Activated T-helper 17 cell treated with anti-CD3 and anti-CD28 coated beads, Interleukin-2, amount 50 U/mL, for 72 hours (primary cell): ENCODE data around the gene ZNF208. TPM values are rescaled to one million over a fixed set of nuclear protein-coding genes. Genes with fewer than 3 reads are reported as not detected.
"Not testable (repeated sequence)": the region's sequence is repeated elsewhere in the genome, so short reads cannot be mapped to it uniquely, and the experiment has no call there.

Experiments used
- ATAC-seq: fragments of 150-1000 bp; cut with Tn5 transposase; replicated peaks from 2 replicates; pipeline ENCODE4 v1.10.0; 2021; ENCODE audit warnings: mild to moderate bottlenecking, moderate library complexity
- H3K27ac Mint-ChIP-seq: one replicate; pipeline ENCODE4 v1.8.0; 2022; ENCODE audit warnings: mixed read lengths
- H3K27me3 Mint-ChIP-seq: one replicate; pipeline ENCODE4 v1.8.0; 2022; ENCODE audit warnings: mixed read lengths
- H3K36me3 Mint-ChIP-seq: one replicate; pipeline ENCODE4 v1.8.0; 2022; ENCODE audit warnings: low read depth, mild to moderate bottlenecking, mixed read lengths
- H3K4me1 Mint-ChIP-seq: one replicate; pipeline ENCODE4 v1.8.0; 2022; ENCODE audit warnings: mixed read lengths
- H3K4me3 Mint-ChIP-seq: one replicate; pipeline ENCODE4 v1.8.0; 2022; ENCODE audit warnings: mild to moderate bottlenecking, mixed read lengths
- H3K9me3 Mint-ChIP-seq: one replicate; pipeline ENCODE4 v1.8.0; 2022; ENCODE audit warnings: mixed read lengths
- total RNA-seq, 2 donors: library from RNA; stranded (reverse); gene quantifications; one replicate each; pipeline ENCODE4 v1.2.3, GENCODE V29; 2022

The ZNF208 gene
- total RNA-seq, 2 donors from 2014 or later, result 3.3 to 13.8 TPM

GRCh38 chr19:21908066-21908465, 102.7 kb downstream of the ZNF208 start:
- no peaks in the 10 kb centered on the region for H3K36me3 Mint-ChIP-seq
- ATAC-seq, result no peak
- no peak overlapping the region for H3K4me3 Mint-ChIP-seq
- peaks cover 31% of the 10 kb centered on the region for H3K9me3 Mint-ChIP-seq
- no peak overlapping the region for H3K27ac Mint-ChIP-seq
- H3K27me3 Mint-ChIP-seq, result peaks cover 4% of the 10 kb centered on the region
- no peaks in the 10 kb centered on the region for H3K4me1 Mint-ChIP-seq

- no peak for ATAC-seq
- Mint-ChIP-seq H3K9me3 (peaks cover 31% of the 10 kb centered on the region), H3K36me3 (no peaks in the 10 kb centered on the region), H3K4me1 (no peaks in the 10 kb centered on the region), H3K4me3 (no peak overlapping the region), H3K27me3 (peaks cover 4% of the 10 kb centered on the region), H3K27ac (no peak overlapping the region)
These were observed 103.2 kb downstream of the ZNF208 start for GRCh38 chr19:21907516-21907915.

GRCh38 chr19:21902571-21902970, 108.2 kb downstream of the ZNF208 start:
- H3K4me1 Mint-ChIP-seq, result no peaks in the 10 kb centered on the region
- no peaks in the 10 kb centered on the region for H3K36me3 Mint-ChIP-seq
- no peak for ATAC-seq
- H3K4me3 Mint-ChIP-seq, result no peak overlapping the region
- H3K27me3 Mint-ChIP-seq, result no peaks in the 10 kb centered on the region
- no peak overlapping the region for H3K27ac Mint-ChIP-seq
- H3K9me3 Mint-ChIP-seq, result peaks cover 15% of the 10 kb centered on the region

GRCh38 chr19:21901861-21902260, 108.9 kb downstream of the ZNF208 start:
- no peak overlapping the region for H3K27ac Mint-ChIP-seq
- H3K9me3 Mint-ChIP-seq, result peaks cover 19% of the 10 kb centered on the region
- ATAC-seq, result no peak
- no peaks in the 10 kb centered on the region for H3K36me3 Mint-ChIP-seq
- no peaks in the 10 kb centered on the region for H3K4me1 Mint-ChIP-seq
- H3K4me3 Mint-ChIP-seq, result no peak overlapping the region
- H3K27me3 Mint-ChIP-seq, result no peaks in the 10 kb centered on the region

GRCh38 chr19:21900401-21900800, 110.3 kb downstream of the ZNF208 start:
- ATAC-seq, result no peak
- Mint-ChIP-seq H3K36me3 (no peaks in the 10 kb centered on the region), H3K27ac (no peak overlapping the region)

GRCh38 chr19:21891086-21891485, 119.7 kb downstream of the ZNF208 start:
- Mint-ChIP-seq H3K4me3 (no peak overlapping the region), H3K27ac (no peak overlapping the region), H3K27me3 (peaks cover 5% of the 10 kb centered on the region), H3K4me1 (no peaks in the 10 kb centered on the region), H3K9me3 (no peaks in the 10 kb centered on the region), H3K36me3 (no peaks in the 10 kb centered on the region)
- ATAC-seq, result no peak

More at GRCh38 chr19:21900401-21900800, 110.3 kb downstream of the ZNF208 start:
- Mint-ChIP-seq H3K4me1 (no peaks in the 10 kb centered on the region), H3K9me3 (peaks cover 13% of the 10 kb centered on the region), H3K27me3 (no peaks in the 10 kb centered on the region), H3K4me3 (no peak overlapping the region)

GRCh38 chr19:21890017-21890416, 120.7 kb downstream of the ZNF208 start:
- H3K27me3 Mint-ChIP-seq, H3K9me3 Mint-ChIP-seq, ATAC-seq, H3K27ac Mint-ChIP-seq, H3K4me3 Mint-ChIP-seq, H3K4me1 Mint-ChIP-seq, H3K36me3 Mint-ChIP-seq: not testable (repeated sequence)

- not testable (repeated sequence) for H3K9me3 Mint-ChIP-seq, ATAC-seq, H3K4me1 Mint-ChIP-seq, H3K4me3 Mint-ChIP-seq, H3K36me3 Mint-ChIP-seq, H3K27ac Mint-ChIP-seq
- H3K27me3 Mint-ChIP-seq, result peaks cover 14% of the 10 kb centered on the region
These were observed 125.2 kb downstream of the ZNF208 start for GRCh38 chr19:21885516-21885915.

- not testable (repeated sequence) for H3K4me1 Mint-ChIP-seq, H3K9me3 Mint-ChIP-seq, H3K27ac Mint-ChIP-seq, H3K4me3 Mint-ChIP-seq, H3K36me3 Mint-ChIP-seq, ATAC-seq
- peaks cover 14% of the 10 kb centered on the region for H3K27me3 Mint-ChIP-seq
These were observed 126.0 kb downstream of the ZNF208 start for GRCh38 chr19:21884786-21885185.

- no peak for ATAC-seq
- no peak overlapping the region for H3K27ac Mint-ChIP-seq
- peaks cover 14% of the 10 kb centered on the region for H3K27me3 Mint-ChIP-seq
- no peaks in the 10 kb centered on the region for H3K9me3 Mint-ChIP-seq
- no peaks in the 10 kb centered on the region for H3K4me1 Mint-ChIP-seq
- no peak overlapping the region for H3K4me3 Mint-ChIP-seq
- H3K36me3 Mint-ChIP-seq, result no peaks in the 10 kb centered on the region
These were observed 127.2 kb downstream of the ZNF208 start for GRCh38 chr19:21883516-21883915.

Other genes starting within 250 kb of the ZNF208 start
- 10 to 100 TPM; 19.1 to 22.9 TPM for gene ZNF100, start 243.4 kb downstream of the ZNF208 start, total RNA-seq
- gene ZNF43, start 174.8 kb downstream of the ZNF208 start, total RNA-seq, result 10 to 100 TPM; 29.0 to 42.5 TPM
- gene ZNF257, start 41.5 kb upstream of the ZNF208 start, total RNA-seq, result 10 to 100 TPM in 1 of 2 donors, 1 to 10 TPM in 1; 9.3 to 16.2 TPM
- not detected for gene ZNF676, start 186.0 kb upstream of the ZNF208 start, total RNA-seq